ENCODE results near the gene ZNF81.
A peak's percentile ranks its signal among the peaks of the same experiment; 100 is the strongest.
"Not testable (repeated sequence)": the region's sequence is repeated elsewhere in the genome, so short reads cannot be mapped to it uniquely, and the experiment has no call there.

The ZNF81 gene

GRCh38 chrX:47846040-47846439 lies 9.3 kb downstream of the ZNF81 start:
- TF ChIP-seq CTCF (IDR thresholded peaks at IDR 0.05; ENCODE audit: low read depth, low read length) (no peak), EZH2phosphoT487 (IDR thresholded peaks at IDR 0.05; ENCODE audit: low read depth) (no peak)
- H3K4me3 ChIP-seq (ENCODE audit: low read length), result no peak overlapping the region
- H3K27me3 ChIP-seq (ENCODE audit: low read depth, low read length), result no peaks in the 10 kb centered on the region
- no peak overlapping the region for H3K9ac ChIP-seq (ENCODE audit: low read length)
- no peak overlapping the region for H3K4me2 ChIP-seq (ENCODE audit: low read length)
- H3K27ac ChIP-seq (ENCODE audit: low read length), result no peak overlapping the region
- no peak overlapping the region for H2AFZ ChIP-seq (ENCODE audit: low read depth, low read length)
- no peaks in the 10 kb centered on the region for H3K9me3 ChIP-seq (ENCODE audit: insufficient read depth, low read length)
- H3K79me2 ChIP-seq (ENCODE audit: low read length), result no peaks in the 10 kb centered on the region
- H3K4me1 ChIP-seq (ENCODE audit: low read length), result peaks cover 7% of the 10 kb centered on the region
- peaks cover 4% of the 10 kb centered on the region for H3K36me3 ChIP-seq (replicated peaks; ENCODE audit: low read depth, low read length)
- H4K20me1 ChIP-seq (ENCODE audit: insufficient read depth, low read length), result no peaks in the 10 kb centered on the region

GRCh38 chrX:47849778-47850177 lies 13.1 kb downstream of the ZNF81 start:
- Histone ChIP-seq H3K9me3 (ENCODE audit: insufficient read depth, low read length) (no peaks in the 10 kb centered on the region), H3K36me3 (replicated peaks; ENCODE audit: low read depth, low read length) (peaks cover 4% of the 10 kb centered on the region), H3K4me1 (ENCODE audit: low read length) (peaks cover 7% of the 10 kb centered on the region), H3K79me2 (ENCODE audit: low read length) (no peaks in the 10 kb centered on the region), H3K4me3 (ENCODE audit: low read length) (no peak overlapping the region), H2AFZ (ENCODE audit: low read depth, low read length) (no peak overlapping the region), H3K27ac (ENCODE audit: low read length) (no peak overlapping the region), H3K9ac (ENCODE audit: low read length) (no peak overlapping the region), H4K20me1 (ENCODE audit: insufficient read depth, low read length) (no peaks in the 10 kb centered on the region), H3K27me3 (ENCODE audit: low read depth, low read length) (no peaks in the 10 kb centered on the region), H3K4me2 (ENCODE audit: low read length) (no peak overlapping the region)
- no peak for TF ChIP-seq EZH2phosphoT487 (IDR thresholded peaks at IDR 0.05; ENCODE audit: low read depth)
- TF ChIP-seq CTCF (IDR thresholded peaks at IDR 0.05; ENCODE audit: low read depth, low read length), result no peak

- not testable (repeated sequence) for H3K9me3 ChIP-seq (ENCODE audit: insufficient read depth, low read length); H3K79me2 ChIP-seq (ENCODE audit: low read length); H3K4me3 ChIP-seq (ENCODE audit: low read length); H3K36me3 ChIP-seq (replicated peaks; ENCODE audit: low read depth, low read length); H3K4me1 ChIP-seq (ENCODE audit: low read length); H3K27ac ChIP-seq (ENCODE audit: low read length); H3K27me3 ChIP-seq (ENCODE audit: low read depth, low read length); H3K4me2 ChIP-seq (ENCODE audit: low read length); H2AFZ ChIP-seq (ENCODE audit: low read depth, low read length); H3K9ac ChIP-seq (ENCODE audit: low read length); H4K20me1 ChIP-seq (ENCODE audit: insufficient read depth, low read length)
Measured at GRCh38 chrX:47850389-47850788, 13.7 kb downstream of the ZNF81 start.

- H3K9ac ChIP-seq (ENCODE audit: low read length), result no peak overlapping the region
- H3K79me2 ChIP-seq (ENCODE audit: low read length), result no peaks in the 10 kb centered on the region
- TF ChIP-seq EZH2phosphoT487 (IDR thresholded peaks at IDR 0.05; ENCODE audit: low read depth) (no peak), CTCF (IDR thresholded peaks at IDR 0.05; ENCODE audit: low read depth, low read length) (no peak)
- H3K36me3 ChIP-seq (replicated peaks; ENCODE audit: low read depth, low read length), result peaks cover 4% of the 10 kb centered on the region
- no peaks in the 10 kb centered on the region for H3K9me3 ChIP-seq (ENCODE audit: insufficient read depth, low read length)
- H3K4me3 ChIP-seq (ENCODE audit: low read length), result no peak overlapping the region
- no peak overlapping the region for H3K27ac ChIP-seq (ENCODE audit: low read length)
- H4K20me1 ChIP-seq (ENCODE audit: insufficient read depth, low read length), result no peaks in the 10 kb centered on the region
- H3K4me2 ChIP-seq (ENCODE audit: low read length), result no peak overlapping the region
- H2AFZ ChIP-seq (ENCODE audit: low read depth, low read length), result no peak overlapping the region
- H3K4me1 ChIP-seq (ENCODE audit: low read length), result peaks cover 7% of the 10 kb centered on the region
- no peaks in the 10 kb centered on the region for H3K27me3 ChIP-seq (ENCODE audit: low read depth, low read length)
Measured at GRCh38 chrX:47850901-47851300, 14.2 kb downstream of the ZNF81 start.

- no peak overlapping the region for H3K4me3 ChIP-seq (ENCODE audit: low read length)
- H4K20me1 ChIP-seq (ENCODE audit: insufficient read depth, low read length), result no peaks in the 10 kb centered on the region
- H3K36me3 ChIP-seq (replicated peaks; ENCODE audit: low read depth, low read length), result no peaks in the 10 kb centered on the region
- H3K9ac ChIP-seq (ENCODE audit: low read length), result no peak overlapping the region
- peaks cover 6% of the 10 kb centered on the region for H3K4me1 ChIP-seq (ENCODE audit: low read length)
- H2AFZ ChIP-seq (ENCODE audit: low read depth, low read length), result no peak overlapping the region
- H3K4me2 ChIP-seq (ENCODE audit: low read length), result no peak overlapping the region
- H3K27me3 ChIP-seq (ENCODE audit: low read depth, low read length), result no peaks in the 10 kb centered on the region
- TF ChIP-seq EZH2phosphoT487 (IDR thresholded peaks at IDR 0.05; ENCODE audit: low read depth), result no peak
- peak; percentile 48 for TF ChIP-seq CTCF (IDR thresholded peaks at IDR 0.05; ENCODE audit: low read depth, low read length)
- no peaks in the 10 kb centered on the region for H3K79me2 ChIP-seq (ENCODE audit: low read length)
- H3K9me3 ChIP-seq (ENCODE audit: insufficient read depth, low read length), result no peaks in the 10 kb centered on the region
- H3K27ac ChIP-seq (ENCODE audit: low read length), result no peak overlapping the region
Measured at GRCh38 chrX:47854474-47854873, 17.8 kb downstream of the ZNF81 start.

All from OCI-LY3 (cell line).